HepG2 (cell line): ENCODE measurements around the gene WDR48. TPM values are rescaled to one million over a fixed set of nuclear protein-coding genes. Genes with fewer than 3 reads are reported as not detected.
A peak's percentile ranks its signal among the peaks of the same experiment; 100 is the strongest.

Experiments
- CCDC6 ChIP-seq: sonication (generic); formaldehyde crosslinking; IDR thresholded peaks from 2 replicates; pipeline ENCODE4 v1.8.1; 2022; ENCODE audit warnings: mild to moderate bottlenecking, missing genetic modification reagents, moderate library complexity
- DZIP1 ChIP-seq: sonication (generic); formaldehyde crosslinking; IDR thresholded peaks from 2 replicates; pipeline ENCODE4 v1.5.0; 2020; ENCODE audit warnings: mild to moderate bottlenecking, missing genetic modification reagents
- KIAA2018 ChIP-seq: sonication (generic); formaldehyde crosslinking; IDR thresholded peaks from 2 replicates; pipeline ENCODE4 v1.5.0; 2020; ENCODE audit warnings: mild to moderate bottlenecking, missing genetic modification reagents, borderline replicate concordance
- PREB ChIP-seq: sonication (generic); formaldehyde crosslinking; IDR thresholded peaks from 2 replicates; pipeline ENCODE4 v1.4.0; 2020; ENCODE audit warnings: missing genetic modification reagents
- ZBTB10 ChIP-seq: sonication (generic); formaldehyde crosslinking; IDR thresholded peaks from 2 replicates; pipeline ENCODE4 v1.4.0; 2020; ENCODE audit warnings: missing genetic modification reagents, borderline replicate concordance
- ZNF646 ChIP-seq: sonication (generic); formaldehyde crosslinking; IDR thresholded peaks from 2 replicates; pipeline ENCODE4 v1.9.0; 2021; ENCODE audit warnings: mild to moderate bottlenecking, missing genetic modification reagents
- polyA plus RNA-seq, 8 experiments: library from polyadenylated mRNA; depleted of rRNA in 3 of 8; stranded (reverse) in 7 of 8; unstranded in 1 of 8; fragments of >200 nt; fragmentation: Illumina TruSeq in 4 of 8; extraction: Trizol in 4 of 8; gene quantifications; 2 replicates each; pipeline versions ENCODE4 v1.2.1 to v1.2.3, GENCODE V29; 2011 to 2016; ENCODE audit warnings: low read depth in 4 of 8, missing spikeins in 1 of 8, mixed read lengths in 1 of 8; ENCODE audit not compliant: insufficient read depth in 1 of 8
- total RNA-seq, 5 experiments: library from RNA; depleted of rRNA; stranded (reverse); fragments of >200 nt; fragmentation: Illumina TruSeq; extraction: Trizol; gene quantifications; 2 replicates each; pipeline ENCODE4 v1.2.3, GENCODE V29; 2016; ENCODE audit warnings: low read depth in 1 of 5

Gene WDR48
- total and polyA plus RNA-seq, 2 of the 13 experiments (the other 11 are each of a cell fraction or from before 2014, with no cell fraction given), result 29.2 to 31.2 TPM

- TF ChIP-seq DZIP1 (CRISPR knock-in tag) (peak; percentile 79; the same call in 1 of the 2 replicates), ZBTB10 (no peak), KIAA2018 (no peak), PREB (CRISPR knock-in tag) (no peak), ZNF646 (CRISPR knock-in tag) (no peak), CCDC6 (CRISPR knock-in tag) (peak; percentile 57; the same call in 1 of the 2 replicates)
These were observed 55.1 kb downstream of the WDR48 start (continued) for GRCh38 chr3:39106851-39107387.
